HEK293 (cell line): ENCODE measurements around the gene CCDC9.
A peak's percentile ranks its signal among the peaks of the same experiment; 100 is the strongest.

Source experiments
- CTCF ChIA-PET: fragments of 350-600 bp; formaldehyde crosslinking; extraction: SDS; loops from one replicate; lab custom pipeline; 2021; ENCODE audit warnings: antibody characterized with exemption; lab: Yijun Ruan, JAX
- POLR2A ChIA-PET: fragments of 300-600 bp; formaldehyde crosslinking; extraction: SDS; loops from one replicate; lab custom pipeline; 2020; ENCODE audit warnings: antibody characterized with exemption, inconsistent platforms; lab: Yijun Ruan, JAX
- H3K27ac ChIP-seq: fragments of 200-500 bp; sonication (Bioruptor generic); 2 replicates; pipeline ENCODE4 v1.5.1; 2014; ENCODE audit warnings: low read depth, low read length, control low read depth, inconsistent platforms; ENCODE audit errors: extremely low read depth
- H3K36me3 ChIP-seq, 2 experiments: fragments of 200-500 bp in 1 of 2; sonication (Bioruptor generic) in 1 of 2; 1 replicate in 1 of 2; 2 replicates in 1 of 2; pipeline ENCODE4 v1.5.1; 2014 to 2017; ENCODE audit warnings: inconsistent platforms in 2 of 2, low read length in 2 of 2; ENCODE audit not compliant: control insufficient read depth in 2 of 2, insufficient read depth in 1 of 2
- H3K4me1 ChIP-seq: fragments of 200-500 bp; sonication (Bioruptor generic); 2 replicates; pipeline ENCODE4 v1.5.1; 2014; ENCODE audit warnings: mild to moderate bottlenecking, low read length, inconsistent platforms; ENCODE audit not compliant: control insufficient read depth, insufficient read depth
- H3K4me3 ChIP-seq: 2 replicates; pipeline ENCODE4 v1.5.1; 2011; ENCODE audit warnings: low read depth, mild to moderate bottlenecking, control low read depth, low read length, moderate library complexity
- H3K9me3 ChIP-seq: fragments of 200-500 bp; sonication (Bioruptor generic); 2 replicates; pipeline ENCODE4 v1.5.1; 2014; ENCODE audit warnings: low read depth, low read length, inconsistent platforms; ENCODE audit not compliant: control insufficient read depth, insufficient read depth
- CTCF ChIP-seq: fragments of 450-650 bp; formaldehyde crosslinking; IDR thresholded peaks from 2 replicates; pipeline ENCODE4 v1.5.1; 2016; ENCODE audit warnings: missing biosample characterization, missing genetic modification characterization
- GLIS1 ChIP-seq: fragments of 450-650 bp; formaldehyde crosslinking; IDR thresholded peaks from 2 replicates; pipeline ENCODE4 v1.5.1; 2016; ENCODE audit warnings: missing biosample characterization, missing genetic modification characterization
- KLF16 ChIP-seq: fragments of 450-650 bp; formaldehyde crosslinking; IDR thresholded peaks from 2 replicates; pipeline ENCODE4 v1.5.1; 2017; ENCODE audit warnings: missing biosample characterization, missing genetic modification characterization
- KLF17 ChIP-seq: fragments of 450-650 bp; formaldehyde crosslinking; IDR thresholded peaks from 2 replicates; pipeline ENCODE4 v1.5.1; 2016; ENCODE audit warnings: missing biosample characterization, missing genetic modification characterization
- REST ChIP-seq: fragments of 450-650 bp; formaldehyde crosslinking; IDR thresholded peaks from 2 replicates; pipeline ENCODE4 v1.5.1; 2016; ENCODE audit warnings: missing biosample characterization, missing genetic modification characterization
- SETDB1 ChIP-seq: IDR thresholded peaks from one replicate; pipeline ENCODE4 v1.6.1; 2017; ENCODE audit warnings: mild to moderate bottlenecking, low read length, moderate library complexity, mixed read lengths; ENCODE audit not compliant: insufficient read length
- SP7 ChIP-seq: fragments of 450-650 bp; formaldehyde crosslinking; IDR thresholded peaks from 2 replicates; pipeline ENCODE4 v1.5.1; 2016; ENCODE audit warnings: missing biosample characterization, missing genetic modification characterization
- YY2 ChIP-seq: fragments of 450-650 bp; formaldehyde crosslinking; IDR thresholded peaks from 2 replicates; pipeline ENCODE4 v1.5.1; 2016; ENCODE audit warnings: missing biosample characterization, missing genetic modification characterization
- ZBTB17 ChIP-seq: fragments of 450-650 bp; formaldehyde crosslinking; IDR thresholded peaks from 2 replicates; pipeline ENCODE4 v1.5.1; 2016; ENCODE audit warnings: missing biosample characterization, missing genetic modification characterization
- ZBTB7A ChIP-seq: fragments of 450-650 bp; formaldehyde crosslinking; IDR thresholded peaks from 2 replicates; pipeline ENCODE4 v1.5.1; 2016; ENCODE audit warnings: low read depth, missing biosample characterization, missing genetic modification characterization
- ZFHX2 ChIP-seq: fragments of 450-650 bp; formaldehyde crosslinking; conservative IDR thresholded peaks from 2 replicates; pipeline ENCODE4 v1.5.1; 2016; ENCODE audit warnings: missing biosample characterization, missing genetic modification characterization
- ZFP37 ChIP-seq: fragments of 450-650 bp; formaldehyde crosslinking; IDR thresholded peaks from 2 replicates; pipeline ENCODE4 v1.5.1; 2016; ENCODE audit warnings: missing biosample characterization, missing genetic modification characterization
- ZNF155 ChIP-seq: fragments of 450-650 bp; formaldehyde crosslinking; IDR thresholded peaks from 2 replicates; pipeline ENCODE4 v1.5.1; 2016; ENCODE audit warnings: missing biosample characterization, missing genetic modification characterization
- ZNF169 ChIP-seq: fragments of 450-650 bp; formaldehyde crosslinking; IDR thresholded peaks from 2 replicates; pipeline ENCODE4 v1.5.1; 2016; ENCODE audit warnings: missing biosample characterization, missing genetic modification characterization
- ZNF175 ChIP-seq: fragments of 450-650 bp; formaldehyde crosslinking; IDR thresholded peaks from 2 replicates; pipeline ENCODE4 v1.5.1; 2016; ENCODE audit warnings: missing biosample characterization, missing genetic modification characterization
- ZNF266 ChIP-seq: fragments of 450-650 bp; formaldehyde crosslinking; IDR thresholded peaks from 2 replicates; pipeline ENCODE4 v1.5.1; 2016; ENCODE audit warnings: missing biosample characterization, missing genetic modification characterization, low read depth
- ZNF274 ChIP-seq, 2 experiments: fragments of 200-500 bp in 1 of 2; fragments of 450-650 bp in 1 of 2; sonication (Bioruptor generic) in 1 of 2; formaldehyde crosslinking in 1 of 2; IDR thresholded peaks; 2 replicates each; pipeline versions ENCODE4 v1.5.1 to v1.6.1; 2014 to 2016; ENCODE audit warnings: borderline replicate concordance in 1 of 2, inconsistent platforms in 1 of 2, low read length in 1 of 2, missing biosample characterization in 1 of 2, missing genetic modification characterization in 1 of 2
- ZNF335 ChIP-seq: fragments of 450-650 bp; formaldehyde crosslinking; conservative IDR thresholded peaks from 2 replicates; pipeline ENCODE4 v1.5.1; 2016; ENCODE audit warnings: missing biosample characterization, missing genetic modification characterization
- ZNF350 ChIP-seq: fragments of 450-650 bp; formaldehyde crosslinking; IDR thresholded peaks from 2 replicates; pipeline ENCODE4 v1.5.0; 2017; ENCODE audit warnings: missing biosample characterization, mild to moderate bottlenecking, missing genetic modification characterization
- ZNF37A ChIP-seq: fragments of 450-650 bp; IDR thresholded peaks from 2 replicates; pipeline ENCODE4 v1.5.1; 2018; ENCODE audit warnings: missing biosample characterization, missing genetic modification characterization
- ZNF514 ChIP-seq: fragments of 450-650 bp; formaldehyde crosslinking; IDR thresholded peaks from 2 replicates; pipeline ENCODE4 v1.5.1; 2016; ENCODE audit warnings: missing biosample characterization, missing genetic modification characterization
- ZNF558 ChIP-seq: fragments of 450-650 bp; formaldehyde crosslinking; IDR thresholded peaks from 2 replicates; pipeline ENCODE4 v1.5.1; 2016; ENCODE audit warnings: missing biosample characterization, missing genetic modification characterization
- ZNF585B ChIP-seq: fragments of 450-650 bp; formaldehyde crosslinking; IDR thresholded peaks from 2 replicates; pipeline ENCODE4 v1.5.1; 2016; ENCODE audit warnings: missing biosample characterization, missing genetic modification characterization
- ZNF600 ChIP-seq: fragments of 450-650 bp; formaldehyde crosslinking; IDR thresholded peaks from 2 replicates; pipeline ENCODE4 v1.5.1; 2016; ENCODE audit warnings: missing biosample characterization, missing genetic modification characterization
- ZNF654 ChIP-seq: fragments of 450-650 bp; formaldehyde crosslinking; IDR thresholded peaks from 2 replicates; pipeline ENCODE4 v1.5.1; 2016; ENCODE audit warnings: low read depth, missing biosample characterization, missing genetic modification characterization
- ZNF660 ChIP-seq: fragments of 450-650 bp; IDR thresholded peaks from 2 replicates; pipeline ENCODE4 v1.5.1; 2018; ENCODE audit warnings: missing biosample characterization, mild to moderate bottlenecking, missing genetic modification characterization
- ZNF704 ChIP-seq: fragments of 450-650 bp; formaldehyde crosslinking; IDR thresholded peaks from 2 replicates; pipeline ENCODE4 v1.5.1; 2016; ENCODE audit warnings: missing biosample characterization, missing genetic modification characterization
- ZNF792 ChIP-seq: fragments of 450-650 bp; formaldehyde crosslinking; IDR thresholded peaks from 2 replicates; pipeline ENCODE4 v1.5.1; 2016; ENCODE audit warnings: missing biosample characterization, missing genetic modification characterization
- ZNF830 ChIP-seq: fragments of 450-650 bp; IDR thresholded peaks from 2 replicates; pipeline ENCODE4 v1.5.0; 2018; ENCODE audit warnings: missing biosample characterization, missing genetic modification characterization, low read depth, mild to moderate bottlenecking, moderate library complexity
- ZSCAN23 ChIP-seq: fragments of 450-650 bp; formaldehyde crosslinking; IDR thresholded peaks from 2 replicates; pipeline ENCODE4 v1.5.1; 2016; ENCODE audit warnings: missing biosample characterization, missing genetic modification characterization
- ZXDB ChIP-seq: fragments of 450-650 bp; formaldehyde crosslinking; IDR thresholded peaks from 2 replicates; pipeline ENCODE4 v1.5.1; 2016; ENCODE audit warnings: missing biosample characterization, missing genetic modification characterization

The CCDC9 gene

GRCh38 chr19:47284324-47284899 lies 28.1 kb downstream of the CCDC9 start:
- CTCF ChIA-PET, result interaction anchor here (0.6 to 3.9 kb wide), 30 partner anchors 8 to 1554 kb away, joined by 3 to 35 read pairs (median 4); partner anchors contain the start of genes DHX34 and NOP53
- Histone ChIP-seq H3K36me3 (no peaks in the 10 kb centered on the region; a peak in 1 of 3 replicates), H3K27ac (no peak overlapping the region), H3K4me3 (no peak overlapping the region), H3K9me3 (no peaks in the 10 kb centered on the region), H3K4me1 (peaks cover 6% of the 10 kb centered on the region; the same call in 1 of the 2 replicates)
- POLR2A ChIA-PET, result interaction anchor here (0.5 to 1.4 kb wide), 4 partner anchors 10 to 266 kb away, joined by 3 to 5 read pairs (median 5); partner anchors contain the start of genes CCDC9 and INAFM1
- TF ChIP-seq ZXDB (tag by site-specific recombination) (0 out of 2 replicates have a peak, but pooled peaks have one; percentile 15), ZNF274 (IDR thresholded peaks at IDR 0.05; ENCODE audit: low read length) (no peak), ZNF274 (tag by site-specific recombination; IDR thresholded peaks at IDR 0.05; ENCODE audit: borderline replicate concordance) (no peak), ZNF704 (tag by site-specific recombination) (no peak), ZNF155 (tag by site-specific recombination) (no peak), ZNF175 (tag by site-specific recombination) (no peak), SP7 (tag by site-specific recombination) (peak; percentile 27; the same call in 1 of the 2 replicates), KLF17 (no peak), ZBTB17 (peak; percentile 6; the same call in 1 of the 2 replicates), ZNF169 (tag by site-specific recombination) (no peak), ZNF654 (tag by site-specific recombination) (peak; percentile 72), ZNF37A (tag by site-specific recombination) (no peak), GLIS1 (tag by site-specific recombination) (peak; percentile 66), ZNF514 (tag by site-specific recombination) (no peak), ZNF266 (tag by site-specific recombination) (no peak), ZNF350 (no peak), ZNF600 (tag by site-specific recombination) (no peak), YY2 (no peak), ZNF830 (tag by site-specific recombination) (no peak), ZBTB7A (no peak), ZNF585B (tag by site-specific recombination) (no peak), CTCF (tag by site-specific recombination) (peak; percentile 66), KLF16 (0 out of 2 replicates have a peak, but pooled peaks have one; percentile 33), SETDB1 (no peak), REST (tag by site-specific recombination) (no peak), ZNF792 (no peak), ZNF660 (tag by site-specific recombination) (no peak), ZFP37 (0 out of 2 replicates have a peak, but pooled peaks have one; percentile 20), ZFHX2 (tag by site-specific recombination) (peak; percentile 96), ZSCAN23 (tag by site-specific recombination) (no peak), ZNF558 (tag by site-specific recombination) (no peak), ZNF335 (tag by site-specific recombination) (0 out of 2 replicates have a peak, but pooled peaks have one; percentile 10)
